Duodenal mucosa (tissue), 2 donors: ENCODE data around the gene HAPLN2.

Experiments
- H3K27ac ChIP-seq: one replicate; pipeline ENCODE4 v1.7.0; 2013; ENCODE audit warnings: low read depth, low read length
- H3K27me3 ChIP-seq, 2 donors: one replicate each; pipeline ENCODE4 v1.7.0; 2013; ENCODE audit warnings: low read length in 2 of 2, control low read depth in 1 of 2; ENCODE audit not compliant: insufficient read depth in 2 of 2, control insufficient read depth in 1 of 2
- H3K36me3 ChIP-seq, 2 donors: one replicate each; pipeline ENCODE4 v1.7.0; 2013; ENCODE audit warnings: low read length in 2 of 2, control low read depth in 1 of 2; ENCODE audit not compliant: insufficient read depth in 2 of 2, control insufficient read depth in 1 of 2
- H3K4me1 ChIP-seq, 2 donors: one replicate each; pipeline ENCODE4 v1.7.0; 2013; ENCODE audit warnings: low read length in 2 of 2, control low read depth in 1 of 2; ENCODE audit not compliant: insufficient read depth in 2 of 2, control insufficient read depth in 1 of 2
- H3K4me3 ChIP-seq, 2 donors: one replicate each; pipeline ENCODE4 v1.7.0; 2013; ENCODE audit warnings: low read length in 2 of 2, low read depth in 1 of 2
- H3K9ac ChIP-seq, 2 donors: one replicate each; pipeline ENCODE4 v1.7.0; 2013; ENCODE audit warnings: low read length in 2 of 2, low read depth in 1 of 2
- H3K9me3 ChIP-seq, 2 donors: one replicate each; pipeline ENCODE4 v1.7.0; 2013; ENCODE audit warnings: low read length in 2 of 2, control low read depth in 1 of 2; ENCODE audit not compliant: control insufficient read depth in 1 of 2

The HAPLN2 gene

DNA sequence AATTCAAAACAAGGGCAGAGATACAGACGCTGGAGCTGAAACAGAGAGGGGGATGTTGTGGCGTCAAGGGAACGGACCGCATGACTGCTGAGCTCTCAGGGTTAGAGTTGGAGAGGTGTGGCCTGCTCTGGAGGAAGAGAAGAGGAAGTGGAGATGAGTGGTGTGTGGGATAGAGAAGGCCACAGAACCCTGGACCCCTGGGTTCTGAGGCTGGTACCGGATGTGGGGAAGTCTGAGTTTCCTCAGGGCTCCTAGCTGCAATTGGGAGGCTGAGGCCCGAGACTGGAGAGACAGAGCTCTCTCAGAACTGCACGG, 24.5 kb downstream of the HAPLN2 start:
- Histone ChIP-seq H3K9ac (no peak overlapping the region), H3K27me3 (peaks cover 22 to 30% of the 10 kb centered on the region in 2 donors), H3K4me3 (no peak overlapping the region), H3K27ac (no peak overlapping the region), H3K36me3 (peaks cover 0 to 9% of the 10 kb centered on the region in 2 donors), H3K4me1 (peaks cover 0 to 25% of the 10 kb centered on the region in 2 donors), H3K9me3 (no peaks in the 10 kb centered on the region)

DNA sequence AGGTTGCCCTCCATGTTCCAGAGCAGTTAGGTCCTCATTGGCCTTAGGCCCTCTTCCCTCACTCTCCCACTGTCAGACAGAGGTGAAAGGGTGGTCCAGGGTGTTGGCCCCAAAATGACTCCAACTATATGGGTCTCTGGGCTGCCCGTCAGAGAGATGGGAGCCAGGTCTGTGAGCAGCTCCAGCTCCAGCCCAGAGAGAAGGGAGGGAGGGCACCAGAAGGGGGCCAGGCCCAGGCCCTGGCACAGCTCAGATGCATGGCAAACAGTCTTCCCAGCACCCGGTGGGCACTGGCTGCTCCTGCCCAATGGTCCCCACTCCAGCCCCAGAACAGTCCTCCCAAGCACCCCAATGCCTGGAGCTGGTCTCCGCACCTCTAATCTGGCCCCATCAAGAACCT, 24.9 kb downstream of the HAPLN2 start:
- H3K36me3 ChIP-seq: peaks cover 0 to 9% of the 10 kb centered on the region in 2 donors
- H3K9ac ChIP-seq: no peak overlapping the region
- no peak overlapping the region for H3K4me3 ChIP-seq
- peaks cover 0 to 25% of the 10 kb centered on the region in 2 donors for H3K4me1 ChIP-seq
- no peak overlapping the region for H3K27ac ChIP-seq
- peaks cover 20 to 26% of the 10 kb centered on the region in 2 donors for H3K27me3 ChIP-seq
- H3K9me3 ChIP-seq: no peaks in the 10 kb centered on the region

DNA sequence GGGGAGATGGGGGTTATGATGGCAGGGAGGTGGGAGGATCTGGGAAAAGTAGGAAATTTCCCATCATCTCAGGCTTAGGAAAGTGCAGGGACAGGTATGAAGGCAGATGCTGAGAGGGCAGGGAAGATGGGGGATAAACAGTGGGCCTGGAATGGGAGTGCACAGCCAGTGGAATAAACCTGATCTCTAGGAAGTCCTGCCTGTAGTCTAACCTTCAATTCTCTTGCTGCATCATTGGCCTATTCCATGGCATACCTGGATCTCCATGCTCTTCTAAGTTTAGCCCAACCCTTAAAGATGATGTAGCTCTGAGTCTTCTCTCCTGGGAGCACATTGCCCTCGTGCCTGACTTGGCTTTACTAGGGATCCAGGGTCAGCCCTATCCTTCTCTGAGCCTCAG, 25.4 kb downstream of the HAPLN2 start:
- Histone ChIP-seq H3K27ac (no peak overlapping the region), H3K4me3 (no peak overlapping the region), H3K4me1 (peaks cover 0 to 23% of the 10 kb centered on the region in 2 donors), H3K36me3 (peaks cover 0 to 9% of the 10 kb centered on the region in 2 donors), H3K9me3 (no peaks in the 10 kb centered on the region), H3K27me3 (peaks cover 15 to 23% of the 10 kb centered on the region in 2 donors), H3K9ac (no peak overlapping the region)

DNA sequence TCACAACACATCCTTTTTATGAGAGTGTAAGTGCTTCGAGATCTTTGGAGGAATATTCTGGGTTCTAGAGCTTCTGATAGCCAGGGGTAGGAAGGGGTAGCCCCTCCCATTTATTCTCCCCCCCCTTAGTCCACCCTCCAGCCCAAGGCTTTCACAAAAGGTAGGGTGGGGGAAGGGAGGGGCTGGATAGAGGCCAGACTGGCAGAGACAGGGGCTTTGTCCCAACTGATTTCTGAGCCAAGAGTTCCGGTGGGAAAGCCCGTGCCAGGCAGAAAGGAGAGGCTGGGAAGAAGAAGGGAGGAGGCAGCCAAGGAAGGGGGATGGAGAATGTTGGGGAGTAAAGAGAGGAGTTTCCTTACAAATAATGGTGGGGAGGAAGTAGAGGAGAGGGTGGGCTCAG, 25.8 kb downstream of the HAPLN2 start:
- Histone ChIP-seq H3K27me3 (peaks cover 13 to 23% of the 10 kb centered on the region in 2 donors), H3K27ac (no peak overlapping the region), H3K36me3 (peaks cover 0 to 9% of the 10 kb centered on the region in 2 donors), H3K4me1 (peaks cover 0 to 23% of the 10 kb centered on the region in 2 donors), H3K4me3 (no peak overlapping the region), H3K9ac (no peak overlapping the region), H3K9me3 (no peaks in the 10 kb centered on the region)

DNA sequence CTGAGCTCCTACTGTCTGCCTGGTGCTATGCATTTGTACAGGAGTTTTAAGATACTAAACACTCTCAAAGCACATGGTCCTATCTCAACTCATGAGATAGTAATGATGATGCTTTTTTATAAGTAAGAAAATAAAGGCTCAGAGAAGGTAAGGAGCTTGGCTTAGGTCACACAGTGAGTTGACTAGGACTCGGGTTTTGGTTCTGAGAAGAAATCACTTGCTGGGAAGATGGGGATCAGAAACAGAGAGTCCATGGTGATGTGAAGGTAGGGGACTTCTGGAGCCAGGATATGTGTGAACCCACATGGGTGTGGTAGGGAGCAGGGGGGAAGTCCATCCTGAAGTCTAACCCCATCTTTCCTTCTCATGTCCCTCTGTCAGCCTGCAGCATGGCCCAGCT, 26.5 kb downstream of the HAPLN2 start:
- Histone ChIP-seq H3K27me3 (peaks cover 11 to 22% of the 10 kb centered on the region in 2 donors), H3K4me1 (peaks cover 0 to 23% of the 10 kb centered on the region in 2 donors), H3K36me3 (peaks cover 0 to 9% of the 10 kb centered on the region in 2 donors), H3K9ac (no peak overlapping the region), H3K4me3 (no peak overlapping the region), H3K9me3 (no peaks in the 10 kb centered on the region), H3K27ac (no peak overlapping the region)

DNA sequence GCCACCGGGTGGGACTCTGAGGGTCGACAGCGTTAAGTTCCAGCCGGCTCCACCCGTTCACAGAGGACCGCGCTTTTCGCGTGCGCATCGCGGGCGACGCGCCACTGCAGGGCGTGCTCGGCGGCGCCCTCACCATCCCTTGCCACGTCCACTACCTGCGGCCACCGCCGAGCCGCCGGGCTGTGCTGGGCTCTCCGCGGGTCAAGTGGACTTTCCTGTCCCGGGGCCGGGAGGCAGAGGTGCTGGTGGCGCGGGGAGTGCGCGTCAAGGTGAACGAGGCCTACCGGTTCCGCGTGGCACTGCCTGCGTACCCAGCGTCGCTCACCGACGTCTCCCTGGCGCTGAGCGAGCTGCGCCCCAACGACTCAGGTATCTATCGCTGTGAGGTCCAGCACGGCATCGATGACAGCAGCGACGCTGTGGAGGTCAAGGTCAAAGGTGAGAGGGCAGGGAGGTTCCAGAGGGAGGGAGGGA, 27.6 kb downstream of the HAPLN2 start:
- no peak overlapping the region for H3K9ac ChIP-seq
- H3K4me3 ChIP-seq: no peak overlapping the region
- H3K27me3 ChIP-seq: peaks cover 8 to 12% of the 10 kb centered on the region in 2 donors
- H3K36me3 ChIP-seq: peaks cover 0 to 9% of the 10 kb centered on the region in 2 donors
- no peak overlapping the region for H3K27ac ChIP-seq
- peaks cover 0 to 19% of the 10 kb centered on the region in 2 donors for H3K4me1 ChIP-seq
- H3K9me3 ChIP-seq: no peaks in the 10 kb centered on the region

DNA sequence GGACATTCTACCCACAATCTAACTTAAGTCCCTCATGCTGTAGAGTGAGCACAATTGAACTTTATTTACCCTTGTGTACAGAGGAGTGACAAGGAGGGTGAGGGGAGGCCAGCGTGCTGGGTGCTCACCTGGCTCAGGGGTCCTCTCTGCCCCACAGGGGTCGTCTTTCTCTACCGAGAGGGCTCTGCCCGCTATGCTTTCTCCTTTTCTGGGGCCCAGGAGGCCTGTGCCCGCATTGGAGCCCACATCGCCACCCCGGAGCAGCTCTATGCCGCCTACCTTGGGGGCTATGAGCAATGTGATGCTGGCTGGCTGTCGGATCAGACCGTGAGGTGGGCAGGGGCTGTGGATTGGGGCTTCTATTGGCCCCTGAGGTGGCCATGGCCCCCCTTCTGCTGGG, 28.1 kb downstream of the HAPLN2 start:
- no peak overlapping the region for H3K9ac ChIP-seq
- H3K36me3 ChIP-seq: peaks cover 0 to 9% of the 10 kb centered on the region in 2 donors
- peaks cover 0 to 16% of the 10 kb centered on the region in 2 donors for H3K4me1 ChIP-seq
- H3K27me3 ChIP-seq: peaks cover 5 to 8% of the 10 kb centered on the region in 2 donors
- H3K4me3 ChIP-seq: no peak overlapping the region
- no peak overlapping the region for H3K27ac ChIP-seq
- no peaks in the 10 kb centered on the region for H3K9me3 ChIP-seq

DNA sequence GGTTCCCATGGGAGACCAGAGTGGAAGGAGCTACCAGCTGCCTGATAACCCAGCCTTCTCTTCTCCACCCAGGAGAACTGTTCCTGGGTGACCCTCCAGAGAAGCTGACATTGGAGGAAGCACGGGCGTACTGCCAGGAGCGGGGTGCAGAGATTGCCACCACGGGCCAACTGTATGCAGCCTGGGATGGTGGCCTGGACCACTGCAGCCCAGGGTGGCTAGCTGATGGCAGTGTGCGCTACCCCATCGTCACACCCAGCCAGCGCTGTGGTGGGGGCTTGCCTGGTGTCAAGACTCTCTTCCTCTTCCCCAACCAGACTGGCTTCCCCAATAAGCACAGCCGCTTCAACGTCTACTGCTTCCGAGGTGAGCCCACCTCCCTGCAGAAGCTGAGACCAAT, 29.3 kb downstream of the HAPLN2 start:
- H3K27ac ChIP-seq: no peak overlapping the region
- H3K4me3 ChIP-seq: no peak overlapping the region
- H3K9ac ChIP-seq: no peak overlapping the region
- H3K27me3 ChIP-seq: peaks cover 4% of the 10 kb centered on the region in 2 donors
- peaks cover 0 to 9% of the 10 kb centered on the region in 2 donors for H3K36me3 ChIP-seq
- H3K9me3 ChIP-seq: no peaks in the 10 kb centered on the region
- H3K4me1 ChIP-seq: peaks cover 0 to 5% of the 10 kb centered on the region in 2 donors

DNA sequence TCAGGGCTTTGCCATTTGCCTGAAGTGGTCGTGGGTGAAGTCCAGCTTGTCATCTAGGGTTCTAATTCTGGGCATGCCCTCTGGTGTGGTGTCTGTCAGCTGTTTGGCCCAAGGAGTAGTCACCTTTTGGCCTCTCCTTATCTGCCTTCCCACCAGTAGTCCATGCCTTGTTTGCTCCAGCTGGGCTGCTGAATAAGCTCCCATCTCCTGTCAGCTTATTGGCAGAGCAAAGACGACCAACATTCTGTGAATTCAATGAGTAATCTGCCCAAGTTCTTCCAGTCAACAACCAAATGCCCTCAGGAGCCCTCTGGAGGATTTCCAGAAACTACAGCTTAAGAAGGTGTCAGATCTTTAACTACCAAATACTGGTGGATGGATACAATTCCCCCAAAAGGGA, 29.7 kb downstream of the HAPLN2 start:
- Histone ChIP-seq H3K9ac (no peak overlapping the region), H3K4me3 (no peak overlapping the region), H3K27ac (no peak overlapping the region), H3K27me3 (peaks cover 4% of the 10 kb centered on the region in 2 donors), H3K4me1 (peaks cover 0 to under 1% of the 10 kb centered on the region in 2 donors), H3K36me3 (peaks cover 0 to 8% of the 10 kb centered on the region in 2 donors), H3K9me3 (no peaks in the 10 kb centered on the region)

DNA sequence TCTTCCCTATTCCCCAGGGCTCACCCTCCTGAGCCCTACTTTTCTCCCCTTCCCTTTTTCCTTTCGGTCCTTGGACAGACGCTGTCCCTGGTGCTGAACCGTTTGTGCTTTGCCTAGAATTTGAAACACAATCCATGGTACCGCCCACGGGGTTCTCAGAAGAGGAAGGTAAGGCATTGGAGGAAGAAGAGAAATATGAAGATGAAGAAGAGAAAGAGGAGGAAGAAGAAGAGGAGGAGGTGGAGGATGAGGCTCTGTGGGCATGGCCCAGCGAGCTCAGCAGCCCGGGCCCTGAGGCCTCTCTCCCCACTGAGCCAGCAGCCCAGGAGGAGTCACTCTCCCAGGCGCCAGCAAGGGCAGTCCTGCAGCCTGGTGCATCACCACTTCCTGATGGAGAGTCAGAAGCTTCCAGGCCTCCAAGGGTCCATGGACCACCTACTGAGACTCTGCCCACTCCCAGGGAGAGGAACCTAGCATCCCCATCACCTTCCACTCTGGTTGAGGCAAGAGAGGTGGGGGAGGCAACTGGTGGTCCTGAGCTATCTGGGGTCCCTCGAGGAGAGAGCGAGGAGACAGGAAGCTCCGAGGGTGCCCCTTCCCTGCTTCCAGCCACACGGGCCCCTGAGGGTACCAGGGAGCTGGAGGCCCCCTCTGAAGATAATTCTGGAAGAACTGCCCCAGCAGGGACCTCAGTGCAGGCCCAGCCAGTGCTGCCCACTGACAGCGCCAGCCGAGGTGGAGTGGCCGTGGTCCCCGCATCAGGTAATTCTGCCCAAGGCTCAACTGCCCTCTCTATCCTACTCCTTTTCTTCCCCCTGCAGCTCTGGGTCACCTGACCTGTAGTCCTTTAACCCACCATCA, 33.1 kb downstream of the HAPLN2 start:
- Histone ChIP-seq H3K4me1 (peaks cover 10 to 12% of the 10 kb centered on the region in 2 donors), H3K9me3 (no peaks in the 10 kb centered on the region), H3K36me3 (no peaks in the 10 kb centered on the region), H3K4me3 (no peak overlapping the region), H3K9ac (no peak overlapping the region), H3K27me3 (peaks cover 4 to 10% of the 10 kb centered on the region in 2 donors), H3K27ac (no peak overlapping the region)
